WTC11 (cell line): Measurements from ENCODE around the gene IL1RAPL1. TPM values are rescaled to one million over a fixed set of nuclear protein-coding genes. Genes with fewer than 3 reads are reported as not detected.

Experiments used
- ATAC-seq: fragments of 200-7000 bp; cut with Tn5 transposase; 2 replicates; pipeline ENCODE4 v1.10.0; 2021; ENCODE audit warnings: mild to moderate bottlenecking, moderate library complexity
- CTCF ChIA-PET: fragments of 300-600 bp; sonication (Branson Sonifier 250); formaldehyde crosslinking; loops from one replicate; lab custom pipeline; 2021; ENCODE audit warnings: antibody characterized with exemption; lab: Charles Lee
- POLR2A ChIA-PET: fragments of 350-600 bp; sonication (Branson Sonifier 250); formaldehyde crosslinking; loops from one replicate; lab custom pipeline; 2021; ENCODE audit warnings: antibody characterized with exemption; lab: Charles Lee
- DNase-seq: peaks from one replicate; pipeline ENCODE4 v3.0.0; 2021; ENCODE audit warnings: low spot score
- H3K27ac Mint-ChIP-seq: 2 replicates; pipeline ENCODE4 v1.8.0; 2021; ENCODE audit warnings: mixed read lengths
- H3K27me3 Mint-ChIP-seq: 2 replicates; pipeline ENCODE4 v1.8.0; 2021; ENCODE audit warnings: low read depth, mild to moderate bottlenecking, moderate library complexity, mixed read lengths
- H3K36me3 Mint-ChIP-seq: 2 replicates; pipeline ENCODE4 v1.8.0; 2021; ENCODE audit warnings: mixed read lengths
- H3K4me1 Mint-ChIP-seq: 2 replicates; pipeline ENCODE4 v1.8.0; 2022; ENCODE audit warnings: mixed read lengths
- H3K4me3 Mint-ChIP-seq: 2 replicates; pipeline ENCODE4 v1.8.0; 2021; ENCODE audit warnings: mild to moderate bottlenecking, moderate library complexity, mixed read lengths
- H3K9me3 Mint-ChIP-seq: 2 replicates; pipeline ENCODE4 v1.8.0; 2021; ENCODE audit warnings: mixed read lengths
- CREM ChIP-seq: sonication (generic); formaldehyde crosslinking; IDR thresholded peaks from 2 replicates; pipeline ENCODE4 v1.8.1; 2022; ENCODE audit warnings: mild to moderate bottlenecking, missing genetic modification reagents, moderate library complexity
- RELA ChIP-seq: sonication (generic); formaldehyde crosslinking; IDR thresholded peaks from 2 replicates; pipeline ENCODE4 v1.8.1; 2022; ENCODE audit warnings: missing genetic modification reagents, mild to moderate bottlenecking, borderline replicate concordance
- SMAD4 ChIP-seq: sonication (generic); formaldehyde crosslinking; IDR thresholded peaks from 2 replicates; pipeline ENCODE4 v1.8.0; 2022; ENCODE audit warnings: mild to moderate bottlenecking, missing genetic modification reagents
- TEAD1 ChIP-seq: sonication (generic); formaldehyde crosslinking; IDR thresholded peaks from 2 replicates; pipeline ENCODE4 v1.8.0; 2022; ENCODE audit warnings: mild to moderate bottlenecking, missing genetic modification reagents
- total RNA-seq: library from RNA; stranded (reverse); gene quantifications from 3 replicates; pipeline ENCODE4 v1.2.3, GENCODE V29; 2021
- TF ChIP-seq, protein P1 (sequence below): sonication (generic); formaldehyde crosslinking; IDR thresholded peaks from 2 replicates; pipeline ENCODE4 v1.8.1; 2022; ENCODE audit warnings: low read depth, missing genetic modification reagents, borderline replicate concordance
- TF ChIP-seq, protein P2 (sequence below): sonication (generic); formaldehyde crosslinking; IDR thresholded peaks from 2 replicates; pipeline ENCODE4 v1.8.0; 2022; ENCODE audit warnings: mild to moderate bottlenecking, missing genetic modification reagents
- TF ChIP-seq, protein P3 (sequence below): fragments of 250-450 bp; sonication (Bioruptor Pico); IDR thresholded peaks from 2 replicates; pipeline ENCODE4 v1.9.0; 2021; ENCODE audit warnings: moderate library complexity, mild to moderate bottlenecking, inconsistent platforms, borderline replicate concordance
- TF ChIP-seq, protein P4 (sequence below): fragments of 200-600 bp; IDR thresholded peaks from 2 replicates; pipeline ENCODE4 v1.8.0; 2022; ENCODE audit warnings: antibody characterized with exemption
- TF ChIP-seq, protein P5 (sequence below): sonication (generic); formaldehyde crosslinking; IDR thresholded peaks from 2 replicates; pipeline ENCODE4 v1.8.1; 2023; ENCODE audit warnings: mild to moderate bottlenecking, missing genetic modification reagents, moderate library complexity
- TF ChIP-seq, protein P6 (sequence below): sonication (generic); formaldehyde crosslinking; IDR thresholded peaks from 2 replicates; pipeline ENCODE4 v1.8.1; 2023; ENCODE audit warnings: mild to moderate bottlenecking, moderate library complexity, missing genetic modification reagents
- TF ChIP-seq, protein P7 (sequence below): fragments of 250-450 bp; sonication (Bioruptor Pico); IDR thresholded peaks from 2 replicates; pipeline ENCODE4 v1.9.0; 2021; ENCODE audit warnings: mild to moderate bottlenecking, borderline replicate concordance
- TF ChIP-seq, protein P8 (sequence below): fragments of 250-450 bp; sonication (Bioruptor Pico); IDR thresholded peaks from 2 replicates; pipeline ENCODE4 v1.8.0; 2021; ENCODE audit warnings: mild to moderate bottlenecking

The IL1RAPL1 gene
- total RNA-seq, 1 experiment from 2014 or later, result 0.13 TPM

DNA sequence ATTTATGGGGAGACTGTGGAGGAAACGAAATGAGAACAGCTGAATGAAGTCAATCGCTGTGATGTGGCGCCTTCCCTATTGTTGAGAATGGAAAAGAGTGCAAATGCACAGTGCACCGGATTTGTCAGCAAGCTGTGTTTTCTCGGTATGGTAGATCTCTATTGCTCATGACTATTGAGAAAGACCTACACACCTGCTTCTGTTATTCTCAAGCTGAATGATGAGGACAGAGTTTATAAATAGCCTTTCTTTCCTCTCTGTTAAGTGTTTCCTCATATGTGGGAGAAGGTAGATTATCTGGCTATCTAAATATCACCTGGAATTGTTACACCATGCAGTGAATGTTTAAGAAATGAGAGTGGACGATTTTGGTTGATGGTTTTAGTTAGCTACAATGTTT lies 650.7 kb downstream of the IL1RAPL1 start:
- POLR2A ChIA-PET, result no interaction called here
- H3K4me1 Mint-ChIP-seq, result peaks cover 3% of the 10 kb centered on the region; the same call in 1 of the 2 replicates

More for the DNA sequence above, 650.7 kb downstream of the IL1RAPL1 start:
- H3K27me3 Mint-ChIP-seq, result peaks cover 60% of the 10 kb centered on the region
- no peak overlapping the region for H3K4me3 Mint-ChIP-seq
- no peaks in the 10 kb centered on the region for H3K36me3 Mint-ChIP-seq
- H3K9me3 Mint-ChIP-seq, result no peaks in the 10 kb centered on the region
- TF ChIP-seq, protein P1, sequence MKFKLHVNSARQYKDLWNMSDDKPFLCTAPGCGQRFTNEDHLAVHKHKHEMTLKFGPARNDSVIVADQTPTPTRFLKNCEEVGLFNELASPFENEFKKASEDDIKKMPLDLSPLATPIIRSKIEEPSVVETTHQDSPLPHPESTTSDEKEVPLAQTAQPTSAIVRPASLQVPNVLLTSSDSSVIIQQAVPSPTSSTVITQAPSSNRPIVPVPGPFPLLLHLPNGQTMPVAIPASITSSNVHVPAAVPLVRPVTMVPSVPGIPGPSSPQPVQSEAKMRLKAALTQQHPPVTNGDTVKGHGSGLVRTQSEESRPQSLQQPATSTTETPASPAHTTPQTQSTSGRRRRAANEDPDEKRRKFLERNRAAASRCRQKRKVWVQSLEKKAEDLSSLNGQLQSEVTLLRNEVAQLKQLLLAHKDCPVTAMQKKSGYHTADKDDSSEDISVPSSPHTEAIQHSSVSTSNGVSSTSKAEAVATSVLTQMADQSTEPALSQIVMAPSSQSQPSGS (CRISPR knock-in tag), result no peak
- TF ChIP-seq SMAD4 (CRISPR knock-in tag) (no peak), RELA (no peak), TEAD1 (CRISPR knock-in tag) (no peak), CREM (no peak)
- TF ChIP-seq, protein P2, sequence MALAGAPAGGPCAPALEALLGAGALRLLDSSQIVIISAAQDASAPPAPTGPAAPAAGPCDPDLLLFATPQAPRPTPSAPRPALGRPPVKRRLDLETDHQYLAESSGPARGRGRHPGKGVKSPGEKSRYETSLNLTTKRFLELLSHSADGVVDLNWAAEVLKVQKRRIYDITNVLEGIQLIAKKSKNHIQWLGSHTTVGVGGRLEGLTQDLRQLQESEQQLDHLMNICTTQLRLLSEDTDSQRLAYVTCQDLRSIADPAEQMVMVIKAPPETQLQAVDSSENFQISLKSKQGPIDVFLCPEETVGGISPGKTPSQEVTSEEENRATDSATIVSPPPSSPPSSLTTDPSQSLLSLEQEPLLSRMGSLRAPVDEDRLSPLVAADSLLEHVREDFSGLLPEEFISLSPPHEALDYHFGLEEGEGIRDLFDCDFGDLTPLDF, result no peak
- TF ChIP-seq, protein P3, sequence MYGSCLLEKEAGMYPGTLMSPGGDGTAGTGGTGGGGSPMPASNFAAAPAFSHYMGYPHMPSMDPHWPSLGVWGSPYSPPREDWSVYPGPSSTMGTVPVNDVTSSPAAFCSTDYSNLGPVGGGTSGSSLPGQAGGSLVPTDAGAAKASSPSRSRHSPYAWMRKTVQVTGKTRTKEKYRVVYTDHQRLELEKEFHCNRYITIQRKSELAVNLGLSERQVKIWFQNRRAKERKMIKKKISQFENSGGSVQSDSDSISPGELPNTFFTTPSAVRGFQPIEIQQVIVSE, result no peak
- TF ChIP-seq, protein P4, sequence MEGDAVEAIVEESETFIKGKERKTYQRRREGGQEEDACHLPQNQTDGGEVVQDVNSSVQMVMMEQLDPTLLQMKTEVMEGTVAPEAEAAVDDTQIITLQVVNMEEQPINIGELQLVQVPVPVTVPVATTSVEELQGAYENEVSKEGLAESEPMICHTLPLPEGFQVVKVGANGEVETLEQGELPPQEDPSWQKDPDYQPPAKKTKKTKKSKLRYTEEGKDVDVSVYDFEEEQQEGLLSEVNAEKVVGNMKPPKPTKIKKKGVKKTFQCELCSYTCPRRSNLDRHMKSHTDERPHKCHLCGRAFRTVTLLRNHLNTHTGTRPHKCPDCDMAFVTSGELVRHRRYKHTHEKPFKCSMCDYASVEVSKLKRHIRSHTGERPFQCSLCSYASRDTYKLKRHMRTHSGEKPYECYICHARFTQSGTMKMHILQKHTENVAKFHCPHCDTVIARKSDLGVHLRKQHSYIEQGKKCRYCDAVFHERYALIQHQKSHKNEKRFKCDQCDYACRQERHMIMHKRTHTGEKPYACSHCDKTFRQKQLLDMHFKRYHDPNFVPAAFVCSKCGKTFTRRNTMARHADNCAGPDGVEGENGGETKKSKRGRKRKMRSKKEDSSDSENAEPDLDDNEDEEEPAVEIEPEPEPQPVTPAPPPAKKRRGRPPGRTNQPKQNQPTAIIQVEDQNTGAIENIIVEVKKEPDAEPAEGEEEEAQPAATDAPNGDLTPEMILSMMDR, result no peak
- TF ChIP-seq, protein P5, sequence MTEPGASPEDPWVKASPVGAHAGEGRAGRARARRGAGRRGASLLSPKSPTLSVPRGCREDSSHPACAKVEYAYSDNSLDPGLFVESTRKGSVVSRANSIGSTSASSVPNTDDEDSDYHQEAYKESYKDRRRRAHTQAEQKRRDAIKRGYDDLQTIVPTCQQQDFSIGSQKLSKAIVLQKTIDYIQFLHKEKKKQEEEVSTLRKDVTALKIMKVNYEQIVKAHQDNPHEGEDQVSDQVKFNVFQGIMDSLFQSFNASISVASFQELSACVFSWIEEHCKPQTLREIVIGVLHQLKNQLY (CRISPR knock-in tag), result no peak
- TF ChIP-seq, protein P6, sequence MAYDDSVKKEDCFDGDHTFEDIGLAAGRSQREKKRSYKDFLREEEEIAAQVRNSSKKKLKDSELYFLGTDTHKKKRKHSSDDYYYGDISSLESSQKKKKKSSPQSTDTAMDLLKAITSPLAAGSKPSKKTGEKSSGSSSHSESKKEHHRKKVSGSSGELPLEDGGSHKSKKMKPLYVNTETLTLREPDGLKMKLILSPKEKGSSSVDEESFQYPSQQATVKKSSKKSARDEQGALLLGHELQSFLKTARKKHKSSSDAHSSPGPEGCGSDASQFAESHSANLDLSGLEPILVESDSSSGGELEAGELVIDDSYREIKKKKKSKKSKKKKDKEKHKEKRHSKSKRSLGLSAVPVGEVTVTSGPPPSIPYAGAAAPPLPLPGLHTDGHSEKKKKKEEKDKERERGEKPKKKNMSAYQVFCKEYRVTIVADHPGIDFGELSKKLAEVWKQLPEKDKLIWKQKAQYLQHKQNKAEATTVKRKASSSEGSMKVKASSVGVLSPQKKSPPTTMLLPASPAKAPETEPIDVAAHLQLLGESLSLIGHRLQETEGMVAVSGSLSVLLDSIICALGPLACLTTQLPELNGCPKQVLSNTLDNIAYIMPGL (CRISPR knock-in tag), result no peak
- TF ChIP-seq, protein P7, sequence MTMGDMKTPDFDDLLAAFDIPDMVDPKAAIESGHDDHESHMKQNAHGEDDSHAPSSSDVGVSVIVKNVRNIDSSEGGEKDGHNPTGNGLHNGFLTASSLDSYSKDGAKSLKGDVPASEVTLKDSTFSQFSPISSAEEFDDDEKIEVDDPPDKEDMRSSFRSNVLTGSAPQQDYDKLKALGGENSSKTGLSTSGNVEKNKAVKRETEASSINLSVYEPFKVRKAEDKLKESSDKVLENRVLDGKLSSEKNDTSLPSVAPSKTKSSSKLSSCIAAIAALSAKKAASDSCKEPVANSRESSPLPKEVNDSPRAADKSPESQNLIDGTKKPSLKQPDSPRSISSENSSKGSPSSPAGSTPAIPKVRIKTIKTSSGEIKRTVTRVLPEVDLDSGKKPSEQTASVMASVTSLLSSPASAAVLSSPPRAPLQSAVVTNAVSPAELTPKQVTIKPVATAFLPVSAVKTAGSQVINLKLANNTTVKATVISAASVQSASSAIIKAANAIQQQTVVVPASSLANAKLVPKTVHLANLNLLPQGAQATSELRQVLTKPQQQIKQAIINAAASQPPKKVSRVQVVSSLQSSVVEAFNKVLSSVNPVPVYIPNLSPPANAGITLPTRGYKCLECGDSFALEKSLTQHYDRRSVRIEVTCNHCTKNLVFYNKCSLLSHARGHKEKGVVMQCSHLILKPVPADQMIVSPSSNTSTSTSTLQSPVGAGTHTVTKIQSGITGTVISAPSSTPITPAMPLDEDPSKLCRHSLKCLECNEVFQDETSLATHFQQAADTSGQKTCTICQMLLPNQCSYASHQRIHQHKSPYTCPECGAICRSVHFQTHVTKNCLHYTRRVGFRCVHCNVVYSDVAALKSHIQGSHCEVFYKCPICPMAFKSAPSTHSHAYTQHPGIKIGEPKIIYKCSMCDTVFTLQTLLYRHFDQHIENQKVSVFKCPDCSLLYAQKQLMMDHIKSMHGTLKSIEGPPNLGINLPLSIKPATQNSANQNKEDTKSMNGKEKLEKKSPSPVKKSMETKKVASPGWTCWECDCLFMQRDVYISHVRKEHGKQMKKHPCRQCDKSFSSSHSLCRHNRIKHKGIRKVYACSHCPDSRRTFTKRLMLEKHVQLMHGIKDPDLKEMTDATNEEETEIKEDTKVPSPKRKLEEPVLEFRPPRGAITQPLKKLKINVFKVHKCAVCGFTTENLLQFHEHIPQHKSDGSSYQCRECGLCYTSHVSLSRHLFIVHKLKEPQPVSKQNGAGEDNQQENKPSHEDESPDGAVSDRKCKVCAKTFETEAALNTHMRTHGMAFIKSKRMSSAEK (CRISPR knock-in tag), result no peak
- TF ChIP-seq, protein P8, sequence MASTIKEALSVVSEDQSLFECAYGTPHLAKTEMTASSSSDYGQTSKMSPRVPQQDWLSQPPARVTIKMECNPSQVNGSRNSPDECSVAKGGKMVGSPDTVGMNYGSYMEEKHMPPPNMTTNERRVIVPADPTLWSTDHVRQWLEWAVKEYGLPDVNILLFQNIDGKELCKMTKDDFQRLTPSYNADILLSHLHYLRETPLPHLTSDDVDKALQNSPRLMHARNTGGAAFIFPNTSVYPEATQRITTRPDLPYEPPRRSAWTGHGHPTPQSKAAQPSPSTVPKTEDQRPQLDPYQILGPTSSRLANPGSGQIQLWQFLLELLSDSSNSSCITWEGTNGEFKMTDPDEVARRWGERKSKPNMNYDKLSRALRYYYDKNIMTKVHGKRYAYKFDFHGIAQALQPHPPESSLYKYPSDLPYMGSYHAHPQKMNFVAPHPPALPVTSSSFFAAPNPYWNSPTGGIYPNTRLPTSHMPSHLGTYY (CRISPR knock-in tag), result no peak
- DNase-seq (no peak), ATAC-seq (no peak)
- CTCF ChIA-PET, result no interaction called here
- H3K27ac Mint-ChIP-seq, result no peak overlapping the region
